ENCODE results near the gene SLC2A3. TPM values are rescaled to one million over a fixed set of nuclear protein-coding genes. Genes with fewer than 3 reads are reported as not detected.
"Not testable (repeated sequence)": the region's sequence is repeated elsewhere in the genome, so short reads cannot be mapped to it uniquely, and the experiment has no call there.

The SLC2A3 gene
- total RNA-seq, 1 donor from 2014 or later, result 548 TPM

GRCh38 chr12:7916936-7917335, 19.1 kb downstream of the SLC2A3 start:
- Mint-ChIP-seq H3K9me3 (no peaks in the 10 kb centered on the region), H3K36me3 (peaks cover 29% of the 10 kb centered on the region), H3K4me3 (no peak overlapping the region), H3K27me3 (ENCODE audit: insufficient read depth, low read depth) (peaks cover 10% of the 10 kb centered on the region), H3K4me1 (no peaks in the 10 kb centered on the region), H3K27ac (no peak overlapping the region)
- Histone ChIP-seq H3K9ac (no peak overlapping the region), H3K9me3 (ENCODE audit: low read depth) (no peaks in the 10 kb centered on the region), H3K36me3 (peaks cover 7% of the 10 kb centered on the region), H3K4me2 (no peak overlapping the region), H3K4me3 (no peak overlapping the region), H3K27ac (peak overlapping the region; percentile 29), H4K20me1 (ENCODE audit: low read depth) (peaks cover 34% of the 10 kb centered on the region), H3K79me2 (ENCODE audit: low read depth) (no peaks in the 10 kb centered on the region), H3F3A (ENCODE audit: low read depth) (peaks cover 47% of the 10 kb centered on the region), H2AFZ (replicated peaks) (no peak overlapping the region), H3K4me1 (no peaks in the 10 kb centered on the region), H3K27me3 (no peaks in the 10 kb centered on the region)
- no peak for DNase-seq (ENCODE audit: low spot score)
- TF ChIP-seq EZH2phosphoT487 (IDR thresholded peaks at IDR 0.05) (no peak), EZH2 (IDR thresholded peaks at IDR 0.05) (no peak), CTCF (IDR thresholded peaks at IDR 0.05) (no peak)

GRCh38 chr12:7915661-7916403, 20.2 kb downstream of the SLC2A3 start:
- no peaks in the 10 kb centered on the region for H3K27me3 ChIP-seq

GRCh38 chr12:7910106-7910505, 25.9 kb downstream of the SLC2A3 start:
- not testable (repeated sequence) for H3K27me3 Mint-ChIP-seq (ENCODE audit: insufficient read depth, low read depth); H3K27me3 ChIP-seq; H3K36me3 ChIP-seq; H2AFZ ChIP-seq (replicated peaks); DNase-seq (ENCODE audit: low spot score); H3K4me3 Mint-ChIP-seq; H3K9me3 ChIP-seq (ENCODE audit: low read depth); H4K20me1 ChIP-seq (ENCODE audit: low read depth); H3K4me3 ChIP-seq; H3K27ac ChIP-seq; H3K9me3 Mint-ChIP-seq; H3K79me2 ChIP-seq (ENCODE audit: low read depth); H3K9ac ChIP-seq; H3K4me2 ChIP-seq; H3K36me3 Mint-ChIP-seq
- Histone ChIP-seq H3F3A (ENCODE audit: low read depth) (peaks cover 15% of the 10 kb centered on the region), H3K4me1 (peaks cover 10% of the 10 kb centered on the region)
- H3K4me1 Mint-ChIP-seq, result peaks cover 23% of the 10 kb centered on the region
- peak overlapping the region; percentile 53 for H3K27ac Mint-ChIP-seq

More at GRCh38 chr12:7915661-7916403, 20.2 kb downstream of the SLC2A3 start:
- Histone ChIP-seq H3K36me3 (peaks cover 7% of the 10 kb centered on the region), H3K9me3 (ENCODE audit: low read depth) (no peaks in the 10 kb centered on the region), H4K20me1 (ENCODE audit: low read depth) (peaks cover 23% of the 10 kb centered on the region), H3K4me1 (no peaks in the 10 kb centered on the region), H3F3A (ENCODE audit: low read depth) (peaks cover 39% of the 10 kb centered on the region), H3K27ac (no peak overlapping the region), H3K4me2 (no peak overlapping the region), H3K9ac (no peak overlapping the region), H3K79me2 (ENCODE audit: low read depth) (no peaks in the 10 kb centered on the region), H2AFZ (replicated peaks) (no peak overlapping the region), H3K4me3 (no peak overlapping the region)
- Mint-ChIP-seq H3K4me3 (no peak overlapping the region), H3K9me3 (no peaks in the 10 kb centered on the region), H3K27me3 (ENCODE audit: insufficient read depth, low read depth) (peaks cover 8% of the 10 kb centered on the region), H3K36me3 (peaks cover 21% of the 10 kb centered on the region), H3K4me1 (no peaks in the 10 kb centered on the region), H3K27ac (no peak overlapping the region)
- no peak for TF ChIP-seq EZH2phosphoT487 (IDR thresholded peaks at IDR 0.05)
- TF ChIP-seq CTCF (IDR thresholded peaks at IDR 0.05), result no peak
- no peak for TF ChIP-seq EZH2 (IDR thresholded peaks at IDR 0.05)
- DNase-seq (ENCODE audit: low spot score), result no peak

- no peak overlapping the region for H3K9ac ChIP-seq
- peak; percentile 51 for DNase-seq (ENCODE audit: low spot score)
Measured at GRCh38 chr12:7907009-7907408, 29.0 kb downstream of the SLC2A3 start.

GRCh38 chr12:7906303-7906702, 29.7 kb downstream of the SLC2A3 start:
- not testable (repeated sequence) for DNase-seq (ENCODE audit: low spot score); H3K27ac ChIP-seq; H3K27me3 Mint-ChIP-seq (ENCODE audit: insufficient read depth, low read depth); H3K9ac ChIP-seq; H4K20me1 ChIP-seq (ENCODE audit: low read depth); H2AFZ ChIP-seq (replicated peaks); H3K79me2 ChIP-seq (ENCODE audit: low read depth); H3K36me3 Mint-ChIP-seq; H3K36me3 ChIP-seq; H3K27me3 ChIP-seq; H3K9me3 Mint-ChIP-seq; H3K9me3 ChIP-seq (ENCODE audit: low read depth); H3K4me3 ChIP-seq
- H3K4me3 Mint-ChIP-seq, result peak overlapping the region; percentile 2
- H3K4me1 ChIP-seq, result peaks cover 14% of the 10 kb centered on the region
- H3K27ac Mint-ChIP-seq, result peak overlapping the region; percentile 80
- H3K4me1 Mint-ChIP-seq, result peaks cover 27% of the 10 kb centered on the region
- H3K4me2 ChIP-seq, result peak overlapping the region; percentile 5
- H3F3A ChIP-seq (ENCODE audit: low read depth), result peaks cover 24% of the 10 kb centered on the region

More at GRCh38 chr12:7907009-7907408, 29.0 kb downstream of the SLC2A3 start:
- no peaks in the 10 kb centered on the region for H3K27me3 ChIP-seq
- Mint-ChIP-seq H3K27me3 (ENCODE audit: insufficient read depth, low read depth) (peaks cover 6% of the 10 kb centered on the region), H3K36me3 (no peaks in the 10 kb centered on the region), H3K9me3 (no peaks in the 10 kb centered on the region), H3K27ac (peak overlapping the region; percentile 83), H3K4me3 (peak overlapping the region; percentile 66), H3K4me1 (peaks cover 27% of the 10 kb centered on the region)
- H3K36me3 ChIP-seq, result no peaks in the 10 kb centered on the region
- peaks cover 14% of the 10 kb centered on the region for H3K4me1 ChIP-seq
- H3K79me2 ChIP-seq (ENCODE audit: low read depth), result no peaks in the 10 kb centered on the region
- H4K20me1 ChIP-seq (ENCODE audit: low read depth), result no peaks in the 10 kb centered on the region
- no peak overlapping the region for H3K4me3 ChIP-seq
- no peak overlapping the region for H2AFZ ChIP-seq (replicated peaks)
- peak; percentile 46 for TF ChIP-seq CTCF (IDR thresholded peaks at IDR 0.05)
- TF ChIP-seq EZH2phosphoT487 (IDR thresholded peaks at IDR 0.05), result no peak
- TF ChIP-seq EZH2 (IDR thresholded peaks at IDR 0.05), result no peak
- H3K9me3 ChIP-seq (ENCODE audit: low read depth), result no peaks in the 10 kb centered on the region
- no peak overlapping the region for H3K4me2 ChIP-seq
- H3K27ac ChIP-seq, result no peak overlapping the region
- H3F3A ChIP-seq (ENCODE audit: low read depth), result peaks cover 24% of the 10 kb centered on the region

All from neural progenitor cell (in vitro differentiated cells).